GM18951 (cell line): ENCODE measurements around the gene FAM114A1.
"Not testable (repeated sequence)": the region's sequence is repeated elsewhere in the genome, so short reads cannot be mapped to it uniquely, and the experiment has no call there.

Experiments used
- POLR2A ChIP-seq: IDR thresholded peaks from 4 replicates; pipeline ENCODE4 v1.6.1; 2011; ENCODE audit warnings: mild to moderate bottlenecking; ENCODE audit not compliant: insufficient read length, insufficient read depth; ENCODE audit errors: extremely low read depth
- in situ Hi-C: fragments of 300-500 bp; cut with MboI; formaldehyde crosslinking; loops from one replicate; pipeline ENCODE4 v1.12.0; 2022; ENCODE audit warnings: low sequenced_read_pairs, mixed read lengths, inconsistent platforms; ENCODE audit not compliant: unreplicated experiment

The FAM114A1 gene

GRCh38 chr4:38980903-38981676 is 113.5 kb downstream of the FAM114A1 start:
- no peak for TF ChIP-seq POLR2A
- in situ Hi-C loops, result no loop called here

GRCh38 chr4:38982361-38983095 is 114.9 kb downstream of the FAM114A1 start:
- in situ Hi-C loops, result no loop called here

DNA sequence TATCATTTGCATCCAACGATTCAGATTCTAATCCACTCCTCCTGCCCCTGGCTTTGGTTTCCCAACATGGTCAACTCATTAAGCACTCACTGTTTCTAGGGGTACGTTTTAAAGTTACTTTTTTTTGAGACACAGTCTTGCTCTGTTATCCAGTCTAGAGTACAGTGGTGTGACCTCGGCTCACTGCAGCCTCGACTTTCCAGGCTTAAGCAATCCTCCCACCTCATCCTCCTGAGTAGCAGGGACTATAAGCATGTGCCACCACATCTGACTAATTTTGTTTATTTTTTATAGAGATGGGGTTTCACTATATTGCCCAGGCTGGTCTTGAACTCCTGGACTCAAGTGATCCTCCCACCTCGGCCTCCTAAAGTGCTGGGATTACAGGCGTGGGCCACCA is 115.7 kb downstream of the FAM114A1 start:
- in situ Hi-C loops, result no loop called here
- no peak for TF ChIP-seq POLR2A

More at GRCh38 chr4:38982361-38983095, 114.9 kb downstream of the FAM114A1 start:
- TF ChIP-seq POLR2A, result no peak

DNA sequence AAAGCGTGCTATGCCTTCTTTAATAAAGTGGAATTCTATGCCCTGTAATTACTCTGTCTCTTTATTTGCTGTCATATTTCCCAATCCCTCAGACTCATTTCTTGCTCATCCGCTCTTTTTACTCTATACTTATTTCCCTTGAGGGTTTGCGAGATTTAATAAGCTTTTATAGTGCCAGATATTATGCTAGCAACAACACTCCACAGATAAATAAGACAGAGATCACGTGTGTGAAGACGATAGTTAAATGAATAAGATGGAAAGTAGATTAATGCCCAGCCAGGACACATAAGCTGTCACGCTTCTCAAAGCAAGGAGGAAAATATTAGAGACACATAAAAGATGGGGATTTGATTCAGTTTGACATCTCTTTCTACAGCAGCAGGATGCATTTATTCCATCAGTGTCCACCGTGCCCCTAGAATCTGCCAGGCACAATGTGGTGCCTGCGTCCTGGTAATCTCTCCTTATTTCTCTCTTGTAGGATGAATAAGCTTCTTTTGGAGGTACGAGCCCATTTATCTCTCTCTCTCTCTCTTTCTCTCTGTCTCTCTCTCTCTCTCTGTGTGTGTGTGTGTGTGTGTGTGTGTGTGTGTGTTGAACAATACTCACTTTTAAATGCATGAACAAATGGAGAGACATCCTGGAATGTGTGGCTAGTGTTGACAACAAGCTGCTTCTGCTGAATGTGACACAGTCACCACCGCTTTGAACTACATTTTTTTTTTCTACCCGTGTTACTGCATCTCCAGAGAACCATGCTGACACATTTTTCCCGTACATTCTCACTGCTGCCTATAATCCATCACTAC is 116.4 kb downstream of the FAM114A1 start:
- in situ Hi-C loops, result no loop called here
- no peak for TF ChIP-seq POLR2A

DNA sequence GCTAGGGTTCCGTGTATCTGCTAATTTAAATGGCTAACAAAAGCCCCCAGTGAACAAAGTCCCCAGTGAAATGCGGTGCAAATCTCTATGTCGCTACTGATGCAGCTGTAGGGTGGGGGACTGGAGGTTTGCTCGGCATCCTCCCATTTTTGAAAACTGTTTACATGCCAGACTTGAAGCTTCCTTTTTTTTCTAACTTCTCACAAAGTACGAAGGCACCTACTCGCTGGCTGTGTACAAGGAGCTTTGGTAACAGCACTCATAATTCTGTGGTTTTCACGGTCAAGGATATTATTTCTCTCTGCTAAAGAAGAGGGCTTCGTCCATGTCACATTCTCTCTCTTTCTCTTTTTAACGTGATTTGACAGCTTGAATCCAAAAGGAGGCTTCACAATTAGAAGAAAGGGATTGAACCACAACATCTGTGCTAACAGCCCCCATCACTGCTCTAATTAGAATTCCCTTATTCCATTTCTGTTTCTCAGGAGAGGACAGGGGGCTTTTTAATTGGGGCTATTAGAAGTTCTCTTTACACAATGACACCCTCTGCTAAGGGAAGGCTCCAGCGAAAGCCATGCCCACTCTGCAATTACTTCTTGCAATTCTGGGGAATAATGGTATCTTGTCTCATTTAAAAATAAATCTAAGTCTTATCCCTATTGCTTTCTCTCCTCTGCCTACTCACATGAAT is 117.9 kb downstream of the FAM114A1 start:
- no peak for TF ChIP-seq POLR2A
- in situ Hi-C loops, result no loop called here

- TF ChIP-seq POLR2A, result no peak
- in situ Hi-C loops, result no loop called here
These were observed 119.9 kb downstream of the FAM114A1 start for GRCh38 chr4:38987491-38987890.

- in situ Hi-C loops, result not testable (repeated sequence)
These were observed 120.7 kb downstream of the FAM114A1 start for GRCh38 chr4:38988353-38988752.

GRCh38 chr4:38989487-38989886 is 121.9 kb downstream of the FAM114A1 start:
- no peak for TF ChIP-seq POLR2A
- in situ Hi-C loops, result no loop called here

DNA sequence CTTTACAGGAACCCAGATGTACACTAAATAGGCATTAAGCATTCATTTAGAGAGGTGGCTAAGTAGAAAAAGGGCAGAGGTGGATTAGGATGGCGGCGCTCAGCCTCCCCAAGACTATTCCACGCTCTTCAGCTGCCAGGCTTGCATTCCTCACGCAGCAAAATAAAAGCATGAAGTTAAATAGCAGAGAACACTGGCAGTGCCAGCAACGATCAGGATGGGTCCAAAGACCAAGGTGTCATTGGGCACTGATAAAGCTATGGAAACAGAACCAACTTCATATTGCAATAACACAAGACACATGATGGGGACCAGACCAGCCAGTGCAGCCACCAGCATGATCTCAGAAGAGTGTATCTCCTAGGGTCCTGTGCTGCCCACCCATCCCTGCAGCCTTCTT is 122.6 kb downstream of the FAM114A1 start:
- in situ Hi-C loops, result no loop called here
- TF ChIP-seq POLR2A, result no peak

- in situ Hi-C loops, result no loop called here
- no peak for TF ChIP-seq POLR2A
These were observed 126.1 kb downstream of the FAM114A1 start for GRCh38 chr4:38993683-38994082.

DNA sequence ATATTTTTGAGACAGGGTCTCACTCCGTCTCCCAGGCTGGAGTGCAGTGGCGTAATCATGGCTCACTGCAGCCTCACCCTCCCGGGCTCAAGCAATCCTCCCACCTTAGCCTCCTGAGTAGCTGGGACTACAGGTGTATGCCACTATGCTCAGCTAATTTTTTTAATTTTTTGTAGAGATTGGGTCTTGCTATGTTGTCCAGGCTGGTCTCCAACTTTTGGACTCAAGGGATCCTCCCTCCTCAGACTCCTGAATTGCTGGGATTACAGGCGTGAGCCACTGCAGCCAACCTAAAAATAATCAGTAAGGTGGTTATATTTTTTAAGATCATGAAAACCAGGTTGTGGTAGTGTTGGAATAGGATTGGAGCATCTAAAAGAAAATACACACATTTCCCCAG is 126.5 kb downstream of the FAM114A1 start:
- TF ChIP-seq POLR2A, result no peak
- in situ Hi-C loops, result no loop called here
